ENCODE data around the gene CD53. TPM values are rescaled to one million over a fixed set of nuclear protein-coding genes. Genes with fewer than 3 reads are reported as not detected.

The CD53 gene
- total RNA-seq, 1 experiment from 2014 or later = 1.4 TPM

GRCh38 chr1:110850627-110851026, 22.3 kb upstream of the CD53 start:
- ChIA-PET POLR2A (no interaction called here), CTCF (no interaction called here)
- Mint-ChIP-seq H3K4me1 (no peaks in the 10 kb centered on the region), H3K4me3 (no peak overlapping the region), H3K9me3 (peaks cover 9% of the 10 kb centered on the region; the same call in 1 of the 2 replicates), H3K27me3 (ENCODE audit: low read depth) (peaks cover 8% of the 10 kb centered on the region), H3K27ac (no peak overlapping the region), H3K36me3 (no peaks in the 10 kb centered on the region)
- ATAC-seq = no peak
- TF ChIP-seq GRHL2 (CRISPR knock-in tag; IDR thresholded peaks at IDR 0.05; ENCODE audit: insufficient replicate concordance, severe bottlenecking) (no peak), TEAD4 (CRISPR knock-in tag; IDR thresholded peaks at IDR 0.05) (no peak), ERG (CRISPR knock-in tag; IDR thresholded peaks at IDR 0.05) (no peak), FOXK1 (CRISPR knock-in tag; IDR thresholded peaks at IDR 0.05) (no peak), ZNF317 (CRISPR knock-in tag; IDR thresholded peaks at IDR 0.05; ENCODE audit: borderline replicate concordance, low read depth) (no peak), GABPB1 (CRISPR knock-in tag; IDR thresholded peaks at IDR 0.05) (no peak), OVOL2 (CRISPR knock-in tag; IDR thresholded peaks at IDR 0.05; ENCODE audit: borderline replicate concordance) (no peak), PRDM15 (CRISPR knock-in tag; IDR thresholded peaks at IDR 0.05) (no peak), IRF1 (CRISPR knock-in tag; IDR thresholded peaks at IDR 0.05) (no peak), USF2 (CRISPR knock-in tag; IDR thresholded peaks at IDR 0.05) (no peak), SMAD4 (CRISPR knock-in tag; IDR thresholded peaks at IDR 0.05) (no peak), ZNF138 (CRISPR knock-in tag; conservative IDR thresholded peaks at IDR 0.05) (no peak), RORB (CRISPR knock-in tag; IDR thresholded peaks at IDR 0.05) (no peak), RELA (CRISPR knock-in tag; IDR thresholded peaks at IDR 0.05; ENCODE audit: borderline replicate concordance) (no peak), ZNF263 (CRISPR knock-in tag; IDR thresholded peaks at IDR 0.05; ENCODE audit: low read depth) (no peak), ESRRA (CRISPR knock-in tag; IDR thresholded peaks at IDR 0.05; ENCODE audit: borderline replicate concordance) (no peak), NR2C2 (CRISPR knock-in tag; IDR thresholded peaks at IDR 0.05) (no peak), SOX15 (CRISPR knock-in tag; IDR thresholded peaks at IDR 0.05) (no peak), FOXP1 (CRISPR knock-in tag; IDR thresholded peaks at IDR 0.05; ENCODE audit: borderline replicate concordance) (no peak)
- DNase-seq (ENCODE audit: low spot score) = no peak

GRCh38 chr1:110853135-110853534, 19.8 kb upstream of the CD53 start:
- POLR2A ChIA-PET = no interaction called here
- no peaks in the 10 kb centered on the region for H3K36me3 Mint-ChIP-seq
- no peaks in the 10 kb centered on the region for H3K4me1 Mint-ChIP-seq
- DNase-seq (ENCODE audit: low spot score) (no peak), ATAC-seq (no peak)
- peaks cover 9% of the 10 kb centered on the region; the same call in 1 of the 2 replicates for H3K9me3 Mint-ChIP-seq
- CTCF ChIA-PET = no interaction called here
- H3K4me3 Mint-ChIP-seq = no peak overlapping the region
- no peak overlapping the region for H3K27ac Mint-ChIP-seq
- H3K27me3 Mint-ChIP-seq (ENCODE audit: low read depth) = peaks cover 14% of the 10 kb centered on the region
- TF ChIP-seq ZNF219 (CRISPR knock-in tag; IDR thresholded peaks at IDR 0.05; ENCODE audit: borderline replicate concordance) = no peak
- TF ChIP-seq ZBTB43 (CRISPR knock-in tag; IDR thresholded peaks at IDR 0.05) = no peak
- no peak for TF ChIP-seq STAT6 (CRISPR knock-in tag; conservative IDR thresholded peaks at IDR 0.05; ENCODE audit: low read depth)
- TF ChIP-seq ATF3 (CRISPR knock-in tag; conservative IDR thresholded peaks at IDR 0.05) = no peak
- no peak for TF ChIP-seq TCF7 (CRISPR knock-in tag; IDR thresholded peaks at IDR 0.05; ENCODE audit: low read depth)

Data from WTC11 (cell line).